SK-N-SH (cell line): ENCODE data around the gene GRB2. TPM values are rescaled to one million over a fixed set of nuclear protein-coding genes. Genes with fewer than 3 reads are reported as not detected.

Experiments used
- CTCF ChIA-PET: fragments of 300-600, 350-600 bp; formaldehyde crosslinking; extraction: SDS; loops from one replicate; lab custom pipeline; 2021; lab: Yijun Ruan, JAX
- POLR2A ChIA-PET: fragments of 350-600 bp; sonication (Branson Sonifier 250); formaldehyde crosslinking; extraction: SDS; loops from one replicate; lab custom pipeline; 2020; ENCODE audit warnings: antibody characterized with exemption, inconsistent platforms; lab: Yijun Ruan, JAX
- DNase-seq: peaks from one replicate; pipeline ENCODE4 v3.0.0; 2012
- H2AFZ ChIP-seq: fragments of 200-600 bp; sonication (generic); 2 replicates; pipeline ENCODE4 v1.8.1; 2016; ENCODE audit warnings: antibody characterized with exemption, mild to moderate bottlenecking, low read depth
- H3F3A ChIP-seq: fragments of 200-600 bp; sonication (generic); replicated peaks from 2 replicates; pipeline ENCODE3; 2016; ENCODE audit warnings: antibody characterized with exemption, mild to moderate bottlenecking; ENCODE audit not compliant: insufficient read depth
- H3K27ac ChIP-seq, 2 experiments: fragments of 200-500 bp in 1 of 2; fragments of 200-600 bp in 1 of 2; sonication (Bioruptor generic) in 1 of 2; sonication (generic), shearing (Covaris generic) in 1 of 2; 2 replicates each; pipeline versions ENCODE4 v1.5.1 to v1.6.1; 2014 to 2016; ENCODE audit warnings: low read depth in 2 of 2, inconsistent platforms in 1 of 2, low read length in 1 of 2, mild to moderate bottlenecking in 1 of 2, mixed read lengths in 1 of 2
- H3K27me3 ChIP-seq: fragments of 200-600 bp; sonication (generic), shearing (Covaris generic); 2 replicates; pipeline ENCODE4 v1.6.1; 2016; ENCODE audit warnings: mixed run types; ENCODE audit not compliant: insufficient read depth
- H3K36me3 ChIP-seq, 2 experiments: fragments of 200-500 bp in 1 of 2; fragments of 200-600 bp in 1 of 2; sonication (Bioruptor generic) in 1 of 2; sonication (generic) in 1 of 2; replicated peaks in 1 of 2; 2 replicates each; pipeline versions ENCODE3 to v1.5.1; 2014 to 2016; ENCODE audit warnings: low read length in 1 of 2, mild to moderate bottlenecking in 1 of 2; ENCODE audit not compliant: insufficient read depth in 2 of 2, control insufficient read depth in 1 of 2
- H3K4me1 ChIP-seq, 2 experiments: fragments of 200-500 bp in 1 of 2; fragments of 200-600 bp in 1 of 2; sonication (Bioruptor generic) in 1 of 2; sonication (generic), shearing (Covaris generic) in 1 of 2; 2 replicates each; pipeline versions ENCODE4 v1.5.1 to v1.6.1; 2014 to 2016; ENCODE audit warnings: low read depth in 1 of 2, low read length in 1 of 2, mixed run types in 1 of 2; ENCODE audit not compliant: insufficient read depth in 2 of 2, control insufficient read depth in 1 of 2
- H3K4me2 ChIP-seq: fragments of 200-600 bp; sonication (generic), shearing (Covaris generic); 2 replicates; pipeline ENCODE4 v1.6.1; 2017; ENCODE audit warnings: mixed run types
- H3K4me3 ChIP-seq, 2 experiments: fragments of 200-500 bp in 1 of 2; fragments of 200-600 bp in 1 of 2; sonication (Bioruptor generic) in 1 of 2; sonication (generic), shearing (Covaris generic) in 1 of 2; 2 replicates each; pipeline versions ENCODE4 v1.5.1 to v1.8.1; 2014 to 2016; ENCODE audit warnings: low read depth in 2 of 2, inconsistent platforms in 1 of 2, low read length in 1 of 2, mild to moderate bottlenecking in 1 of 2, mixed read lengths in 1 of 2, moderate library complexity in 1 of 2
- H3K79me2 ChIP-seq: fragments of 200-600 bp; sonication (generic); 2 replicates; pipeline ENCODE4 v1.8.1; 2017; ENCODE audit warnings: mild to moderate bottlenecking; ENCODE audit not compliant: insufficient read depth
- H3K9ac ChIP-seq: fragments of 200-600 bp; sonication (generic); 2 replicates; pipeline ENCODE4 v1.6.1; 2017; ENCODE audit warnings: mixed run types
- H3K9me2 ChIP-seq: fragments of 200-600 bp; sonication (generic); 2 replicates; pipeline ENCODE4 v1.6.1; 2017; ENCODE audit warnings: mixed run types
- H3K9me3 ChIP-seq: fragments of 200-600 bp; sonication (generic); 2 replicates; pipeline ENCODE4 v1.6.1; 2017; ENCODE audit warnings: mixed run types, mild to moderate bottlenecking, moderate library complexity
- H4K20me1 ChIP-seq: fragments of 200-600 bp; sonication (generic); 2 replicates; pipeline ENCODE4 v1.6.1; 2017; ENCODE audit warnings: mild to moderate bottlenecking, mixed run types; ENCODE audit not compliant: insufficient read depth
- CHD2 ChIP-seq: fragments of 150-350 bp; IDR thresholded peaks from 2 replicates; pipeline ENCODE4 v1.6.1; 2018; ENCODE audit warnings: low read length; ENCODE audit not compliant: partially characterized antibody
- EP300 ChIP-seq, 2 experiments: IDR thresholded peaks; 2 replicates each; pipeline versions ENCODE4 v1.4.0 to v1.6.1; 2012; ENCODE audit warnings: borderline replicate concordance in 1 of 2, low read depth in 1 of 2, low read length in 1 of 2
- FOSL2 ChIP-seq: IDR thresholded peaks from 2 replicates; pipeline ENCODE4 v1.4.0; 2012; ENCODE audit warnings: low read depth, mild to moderate bottlenecking, moderate library complexity, borderline replicate concordance
- MEF2A ChIP-seq: IDR thresholded peaks from 2 replicates; pipeline ENCODE4 v1.4.0; 2012; ENCODE audit warnings: low read depth, borderline replicate concordance
- POLR2AphosphoS5 ChIP-seq: IDR thresholded peaks from 2 replicates; pipeline ENCODE4 v1.6.1; 2012; ENCODE audit warnings: low read depth, low read length
- RXRA ChIP-seq: IDR thresholded peaks from 2 replicates; pipeline ENCODE4 v1.4.0; 2012; ENCODE audit warnings: low read depth, mild to moderate bottlenecking, borderline replicate concordance
- SMC3 ChIP-seq: IDR thresholded peaks from 2 replicates; pipeline ENCODE4 v1.6.1; 2012; ENCODE audit warnings: low read depth, low read length, improper control_type of control experiment
- TEAD4 ChIP-seq: IDR thresholded peaks from 2 replicates; pipeline ENCODE4 v1.4.0; 2012; ENCODE audit warnings: mild to moderate bottlenecking, borderline replicate concordance; ENCODE audit not compliant: insufficient read depth
- WGBS: methylation state at CpG from one replicate; pipeline ENCODE4 v1.1.6; 2017; ENCODE audit warnings: low lambda C conversion rate; 5-methylcytosine and 5-hydroxymethylcytosine counted together
- polyA plus RNA-seq, 3 experiments: library from polyadenylated mRNA; depleted of rRNA; stranded (reverse); fragments of >200 nt; gene quantifications; 2 replicates each; pipeline ENCODE4 v1.2.3, GENCODE V29; 2012
- TF ChIP-seq, protein P1 (sequence below): fragments of 200-600 bp; sonication (generic); IDR thresholded peaks from 2 replicates; pipeline ENCODE4 v1.6.1; 2017; ENCODE audit warnings: antibody characterized with exemption, mild to moderate bottlenecking, moderate library complexity
- TF ChIP-seq, protein P2 (sequence below): IDR thresholded peaks from 2 replicates; pipeline ENCODE4 v1.4.0; 2012; ENCODE audit warnings: low read depth
- TF ChIP-seq, protein P3 (sequence below): fragments of 150-350 bp; IDR thresholded peaks from 2 replicates; pipeline ENCODE4 v1.6.1; 2017; ENCODE audit warnings: antibody characterized with exemption, low read length, low read depth, borderline replicate concordance
- TF ChIP-seq, protein P4 (sequence below): IDR thresholded peaks from 2 replicates; pipeline ENCODE4 v1.6.1; 2012; ENCODE audit warnings: mild to moderate bottlenecking, low read depth, low read length, moderate library complexity
- TF ChIP-seq, protein P5 (sequence below): IDR thresholded peaks from 2 replicates; pipeline ENCODE4 v1.4.0; 2012; ENCODE audit warnings: low read depth, borderline replicate concordance
- TF ChIP-seq, protein P6 (sequence below): IDR thresholded peaks from 2 replicates; pipeline ENCODE4 v1.4.0; 2012; ENCODE audit warnings: low read depth, borderline replicate concordance

The GRB2 gene
- polyA plus RNA-seq, 1 of the 3 experiments (the other 2 are of a cell fraction): 89.6 TPM

DNA sequence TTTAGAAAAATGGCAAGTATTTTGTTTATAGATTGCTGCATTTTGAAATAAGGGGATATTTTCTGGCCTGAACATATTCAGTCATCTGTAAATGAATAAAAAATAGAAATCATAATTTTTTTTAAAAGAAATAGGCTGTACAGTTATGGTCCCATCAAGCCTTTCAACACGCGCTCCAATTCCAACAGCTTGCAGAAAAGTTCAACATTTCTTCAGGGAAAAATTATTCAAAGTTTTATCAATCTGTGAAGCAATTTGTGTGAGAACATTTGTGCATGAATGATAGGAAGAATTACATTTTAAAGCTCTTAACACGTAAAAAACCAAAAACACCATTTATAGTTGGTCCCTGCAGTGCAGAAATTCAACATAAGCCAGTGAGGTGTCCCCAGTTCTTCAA is 65.5 kb downstream of the GRB2 start:
- no peak for DNase-seq
- H3K4me3 ChIP-seq: no peak overlapping the region
- peaks cover 24% of the 10 kb centered on the region for H3F3A ChIP-seq
- no peak overlapping the region for H2AFZ ChIP-seq
- no peak overlapping the region for H3K27ac ChIP-seq
- peaks cover 91% of the 10 kb centered on the region for H3K79me2 ChIP-seq
- H3K4me2 ChIP-seq: no peak overlapping the region
- H3K36me3 ChIP-seq: peaks cover 0 to 3% of the 10 kb centered on the region in 2 experiments
- TF ChIP-seq CHD2 (no peak), MEF2A (no peak), EP300 (IDR thresholded peaks at IDR 0.05; ENCODE audit: borderline replicate concordance in 1 of 2, low read depth in 1 of 2, low read length in 1 of 2) (no peak), POLR2AphosphoS5 (no peak), FOSL2 (no peak), RXRA (no peak), SMC3 (no peak), TEAD4 (no peak)
- TF ChIP-seq, protein P1, sequence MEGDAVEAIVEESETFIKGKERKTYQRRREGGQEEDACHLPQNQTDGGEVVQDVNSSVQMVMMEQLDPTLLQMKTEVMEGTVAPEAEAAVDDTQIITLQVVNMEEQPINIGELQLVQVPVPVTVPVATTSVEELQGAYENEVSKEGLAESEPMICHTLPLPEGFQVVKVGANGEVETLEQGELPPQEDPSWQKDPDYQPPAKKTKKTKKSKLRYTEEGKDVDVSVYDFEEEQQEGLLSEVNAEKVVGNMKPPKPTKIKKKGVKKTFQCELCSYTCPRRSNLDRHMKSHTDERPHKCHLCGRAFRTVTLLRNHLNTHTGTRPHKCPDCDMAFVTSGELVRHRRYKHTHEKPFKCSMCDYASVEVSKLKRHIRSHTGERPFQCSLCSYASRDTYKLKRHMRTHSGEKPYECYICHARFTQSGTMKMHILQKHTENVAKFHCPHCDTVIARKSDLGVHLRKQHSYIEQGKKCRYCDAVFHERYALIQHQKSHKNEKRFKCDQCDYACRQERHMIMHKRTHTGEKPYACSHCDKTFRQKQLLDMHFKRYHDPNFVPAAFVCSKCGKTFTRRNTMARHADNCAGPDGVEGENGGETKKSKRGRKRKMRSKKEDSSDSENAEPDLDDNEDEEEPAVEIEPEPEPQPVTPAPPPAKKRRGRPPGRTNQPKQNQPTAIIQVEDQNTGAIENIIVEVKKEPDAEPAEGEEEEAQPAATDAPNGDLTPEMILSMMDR: no peak
- TF ChIP-seq, protein P2, sequence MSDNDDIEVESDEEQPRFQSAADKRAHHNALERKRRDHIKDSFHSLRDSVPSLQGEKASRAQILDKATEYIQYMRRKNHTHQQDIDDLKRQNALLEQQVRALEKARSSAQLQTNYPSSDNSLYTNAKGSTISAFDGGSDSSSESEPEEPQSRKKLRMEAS: no peak
- TF ChIP-seq, protein P3, sequence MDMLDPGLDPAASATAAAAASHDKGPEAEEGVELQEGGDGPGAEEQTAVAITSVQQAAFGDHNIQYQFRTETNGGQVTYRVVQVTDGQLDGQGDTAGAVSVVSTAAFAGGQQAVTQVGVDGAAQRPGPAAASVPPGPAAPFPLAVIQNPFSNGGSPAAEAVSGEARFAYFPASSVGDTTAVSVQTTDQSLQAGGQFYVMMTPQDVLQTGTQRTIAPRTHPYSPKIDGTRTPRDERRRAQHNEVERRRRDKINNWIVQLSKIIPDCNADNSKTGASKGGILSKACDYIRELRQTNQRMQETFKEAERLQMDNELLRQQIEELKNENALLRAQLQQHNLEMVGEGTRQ: no peak
- TF ChIP-seq, protein P4, sequence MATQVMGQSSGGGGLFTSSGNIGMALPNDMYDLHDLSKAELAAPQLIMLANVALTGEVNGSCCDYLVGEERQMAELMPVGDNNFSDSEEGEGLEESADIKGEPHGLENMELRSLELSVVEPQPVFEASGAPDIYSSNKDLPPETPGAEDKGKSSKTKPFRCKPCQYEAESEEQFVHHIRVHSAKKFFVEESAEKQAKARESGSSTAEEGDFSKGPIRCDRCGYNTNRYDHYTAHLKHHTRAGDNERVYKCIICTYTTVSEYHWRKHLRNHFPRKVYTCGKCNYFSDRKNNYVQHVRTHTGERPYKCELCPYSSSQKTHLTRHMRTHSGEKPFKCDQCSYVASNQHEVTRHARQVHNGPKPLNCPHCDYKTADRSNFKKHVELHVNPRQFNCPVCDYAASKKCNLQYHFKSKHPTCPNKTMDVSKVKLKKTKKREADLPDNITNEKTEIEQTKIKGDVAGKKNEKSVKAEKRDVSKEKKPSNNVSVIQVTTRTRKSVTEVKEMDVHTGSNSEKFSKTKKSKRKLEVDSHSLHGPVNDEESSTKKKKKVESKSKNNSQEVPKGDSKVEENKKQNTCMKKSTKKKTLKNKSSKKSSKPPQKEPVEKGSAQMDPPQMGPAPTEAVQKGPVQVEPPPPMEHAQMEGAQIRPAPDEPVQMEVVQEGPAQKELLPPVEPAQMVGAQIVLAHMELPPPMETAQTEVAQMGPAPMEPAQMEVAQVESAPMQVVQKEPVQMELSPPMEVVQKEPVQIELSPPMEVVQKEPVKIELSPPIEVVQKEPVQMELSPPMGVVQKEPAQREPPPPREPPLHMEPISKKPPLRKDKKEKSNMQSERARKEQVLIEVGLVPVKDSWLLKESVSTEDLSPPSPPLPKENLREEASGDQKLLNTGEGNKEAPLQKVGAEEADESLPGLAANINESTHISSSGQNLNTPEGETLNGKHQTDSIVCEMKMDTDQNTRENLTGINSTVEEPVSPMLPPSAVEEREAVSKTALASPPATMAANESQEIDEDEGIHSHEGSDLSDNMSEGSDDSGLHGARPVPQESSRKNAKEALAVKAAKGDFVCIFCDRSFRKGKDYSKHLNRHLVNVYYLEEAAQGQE: no peak
- TF ChIP-seq, protein P5, sequence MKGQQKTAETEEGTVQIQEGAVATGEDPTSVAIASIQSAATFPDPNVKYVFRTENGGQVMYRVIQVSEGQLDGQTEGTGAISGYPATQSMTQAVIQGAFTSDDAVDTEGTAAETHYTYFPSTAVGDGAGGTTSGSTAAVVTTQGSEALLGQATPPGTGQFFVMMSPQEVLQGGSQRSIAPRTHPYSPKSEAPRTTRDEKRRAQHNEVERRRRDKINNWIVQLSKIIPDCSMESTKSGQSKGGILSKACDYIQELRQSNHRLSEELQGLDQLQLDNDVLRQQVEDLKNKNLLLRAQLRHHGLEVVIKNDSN: no peak
- TF ChIP-seq, protein P6, sequence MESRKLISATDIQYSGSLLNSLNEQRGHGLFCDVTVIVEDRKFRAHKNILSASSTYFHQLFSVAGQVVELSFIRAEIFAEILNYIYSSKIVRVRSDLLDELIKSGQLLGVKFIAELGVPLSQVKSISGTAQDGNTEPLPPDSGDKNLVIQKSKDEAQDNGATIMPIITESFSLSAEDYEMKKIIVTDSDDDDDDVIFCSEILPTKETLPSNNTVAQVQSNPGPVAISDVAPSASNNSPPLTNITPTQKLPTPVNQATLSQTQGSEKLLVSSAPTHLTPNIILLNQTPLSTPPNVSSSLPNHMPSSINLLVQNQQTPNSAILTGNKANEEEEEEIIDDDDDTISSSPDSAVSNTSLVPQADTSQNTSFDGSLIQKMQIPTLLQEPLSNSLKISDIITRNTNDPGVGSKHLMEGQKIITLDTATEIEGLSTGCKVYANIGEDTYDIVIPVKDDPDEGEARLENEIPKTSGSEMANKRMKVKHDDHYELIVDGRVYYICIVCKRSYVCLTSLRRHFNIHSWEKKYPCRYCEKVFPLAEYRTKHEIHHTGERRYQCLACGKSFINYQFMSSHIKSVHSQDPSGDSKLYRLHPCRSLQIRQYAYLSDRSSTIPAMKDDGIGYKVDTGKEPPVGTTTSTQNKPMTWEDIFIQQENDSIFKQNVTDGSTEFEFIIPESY: no peak
- no peaks in the 10 kb centered on the region for H3K9me3 ChIP-seq
- no peaks in the 10 kb centered on the region for H3K27me3 ChIP-seq
- ChIA-PET POLR2A (interaction anchor here (1.2 kb wide), 1 partner anchor 54 kb away, joined by 3 read pairs; no protein-coding TSS in a partner anchor), CTCF (interaction anchor here (1.3 to 8.0 kb wide), 3 partner anchors 9 to 72 kb away, joined by 4 to 56 read pairs (median 4); no protein-coding TSS in a partner anchor)
- 98% methylated on average over 3 of the region's 3 CpGs for WGBS
- peaks cover 6 to 9% of the 10 kb centered on the region in 2 experiments; a peak in 3 of 4 replicates for H3K4me1 ChIP-seq
- H4K20me1 ChIP-seq: peaks cover 80% of the 10 kb centered on the region
- H3K9me2 ChIP-seq: no peaks in the 10 kb centered on the region
- no peak overlapping the region for H3K9ac ChIP-seq
